OCI-LY3 (cell line): Measurements from ENCODE around the gene LRRC57.

Experiments
- H2AFZ ChIP-seq: fragments of 200-600, 300-600 bp; shearing (Covaris generic); 2 replicates; pipeline ENCODE4 v1.6.0; 2014; ENCODE audit warnings: antibody characterized with exemption, low read depth, low read length
- H3K27ac ChIP-seq: fragments of 200-600, 300-600 bp; sonication (generic); 2 replicates; pipeline ENCODE4 v1.5.1; 2014; ENCODE audit warnings: mild to moderate bottlenecking, low read length, moderate library complexity, mixed read lengths
- H3K27me3 ChIP-seq: fragments of 200-600, 300-600 bp; sonication (generic); 2 replicates; pipeline ENCODE4 v1.6.1; 2014; ENCODE audit warnings: low read depth, low read length, mixed read lengths
- H3K36me3 ChIP-seq: fragments of 200-600, 300-600 bp; sonication (generic); replicated peaks from 2 replicates; pipeline ENCODE3; 2014; ENCODE audit warnings: low read depth, low read length, mixed read lengths
- H3K4me1 ChIP-seq: fragments of 300-600, 200-600 bp; sonication (generic); 2 replicates; pipeline ENCODE4 v1.6.1; 2014; ENCODE audit warnings: low read length, mixed read lengths
- H3K4me2 ChIP-seq: fragments of 200-600, 300-600 bp; sonication (generic); 2 replicates; pipeline ENCODE4 v1.6.1; 2014; ENCODE audit warnings: low read length, mixed read lengths
- H3K4me3 ChIP-seq: fragments of 300-600, 200-600 bp; sonication (generic); 2 replicates; pipeline ENCODE4 v1.5.1; 2014; ENCODE audit warnings: antibody characterized with exemption, mild to moderate bottlenecking, low read length, moderate library complexity
- H3K79me2 ChIP-seq: fragments of 300-600, 200-600 bp; shearing (Covaris generic); 2 replicates; pipeline ENCODE4 v1.6.1; 2014; ENCODE audit warnings: mild to moderate bottlenecking, low read length, mixed read lengths
- H3K9ac ChIP-seq: fragments of 300-600, 200-600 bp; shearing (Covaris generic); 2 replicates; pipeline ENCODE4 v1.6.0; 2014; ENCODE audit warnings: mild to moderate bottlenecking, low read length, moderate library complexity
- H3K9me3 ChIP-seq: fragments of 200-600, 300-600 bp; shearing (Covaris generic); 2 replicates; pipeline ENCODE4 v1.6.1; 2014; ENCODE audit warnings: low read length, mixed read lengths; ENCODE audit not compliant: insufficient read depth
- H4K20me1 ChIP-seq: fragments of 200-600, 300-600 bp; sonication (generic); 2 replicates; pipeline ENCODE4 v1.6.1; 2016; ENCODE audit warnings: low read length, mixed read lengths; ENCODE audit not compliant: insufficient read depth
- CTCF ChIP-seq: fragments of 200-600, 300-600 bp; sonication (generic); IDR thresholded peaks from 2 replicates; pipeline ENCODE4 v1.5.1; 2014; ENCODE audit warnings: antibody characterized with exemption, low read length, low read depth
- EZH2phosphoT487 ChIP-seq: fragments of 200-600 bp; shearing (Covaris generic); IDR thresholded peaks from 2 replicates; pipeline ENCODE4 v1.6.1; 2018; ENCODE audit warnings: antibody characterized with exemption, mixed run types, low read depth

The LRRC57 gene

GRCh38 chr15:42578984-42579537 is 30.5 kb upstream of the LRRC57 start:
- peaks cover 14% of the 10 kb centered on the region; the same call in 1 of the 2 replicates for H3K27me3 ChIP-seq
- H4K20me1 ChIP-seq, result no peaks in the 10 kb centered on the region
- H2AFZ ChIP-seq, result no peak overlapping the region
- H3K79me2 ChIP-seq, result 0 out of 2 replicates have a peak, but pooled peaks cover 3% of the 10 kb centered on the region
- no peaks in the 10 kb centered on the region for H3K36me3 ChIP-seq
- peaks cover 9% of the 10 kb centered on the region; the same call in 1 of the 2 replicates for H3K4me1 ChIP-seq
- no peak overlapping the region for H3K9ac ChIP-seq
- no peak overlapping the region for H3K4me3 ChIP-seq
- H3K4me2 ChIP-seq, result no peak overlapping the region
- H3K27ac ChIP-seq, result no peak overlapping the region
- TF ChIP-seq CTCF (no peak), EZH2phosphoT487 (no peak)
- H3K9me3 ChIP-seq, result no peaks in the 10 kb centered on the region

- H3K4me3 ChIP-seq, result no peak overlapping the region
- peaks cover 14% of the 10 kb centered on the region; the same call in 1 of the 2 replicates for H3K27me3 ChIP-seq
- H2AFZ ChIP-seq, result no peak overlapping the region
- TF ChIP-seq CTCF, result no peak
- no peak for TF ChIP-seq EZH2phosphoT487
- H3K9ac ChIP-seq, result no peak overlapping the region
- no peaks in the 10 kb centered on the region for H3K36me3 ChIP-seq
- no peak overlapping the region for H3K27ac ChIP-seq
- H3K9me3 ChIP-seq, result no peaks in the 10 kb centered on the region
- no peak overlapping the region for H3K4me2 ChIP-seq
- H4K20me1 ChIP-seq, result no peaks in the 10 kb centered on the region
- H3K79me2 ChIP-seq, result 0 out of 2 replicates have a peak, but pooled peaks cover 3% of the 10 kb centered on the region
- peaks cover 9% of the 10 kb centered on the region; the same call in 1 of the 2 replicates for H3K4me1 ChIP-seq
Observed at GRCh38 chr15:42577514-42578031, 29.0 kb upstream of the LRRC57 start.

GRCh38 chr15:42576776-42577175 is 28.2 kb upstream of the LRRC57 start:
- Histone ChIP-seq H4K20me1 (no peaks in the 10 kb centered on the region), H3K9ac (no peak overlapping the region), H2AFZ (no peak overlapping the region), H3K79me2 (0 out of 2 replicates have a peak, but pooled peaks cover 3% of the 10 kb centered on the region), H3K27me3 (peaks cover 14% of the 10 kb centered on the region; the same call in 1 of the 2 replicates), H3K27ac (no peak overlapping the region), H3K9me3 (no peaks in the 10 kb centered on the region), H3K4me3 (no peak overlapping the region), H3K36me3 (no peaks in the 10 kb centered on the region), H3K4me1 (peaks cover 8% of the 10 kb centered on the region; the same call in 1 of the 2 replicates), H3K4me2 (peak overlapping the region; percentile 83)
- no peak for TF ChIP-seq EZH2phosphoT487
- no peak for TF ChIP-seq CTCF

- no peak overlapping the region for H3K27ac ChIP-seq
Observed at GRCh38 chr15:42576040-42576594, 27.5 kb upstream of the LRRC57 start.

More at GRCh38 chr15:42576040-42576594, 27.5 kb upstream of the LRRC57 start:
- no peaks in the 10 kb centered on the region for H4K20me1 ChIP-seq
- peaks cover 14% of the 10 kb centered on the region; the same call in 1 of the 2 replicates for H3K27me3 ChIP-seq
- H3K9me3 ChIP-seq, result no peaks in the 10 kb centered on the region
- no peaks in the 10 kb centered on the region for H3K36me3 ChIP-seq
- TF ChIP-seq EZH2phosphoT487 (no peak), CTCF (no peak)
- peak overlapping the region; percentile 47; the same call in 1 of the 2 replicates for H2AFZ ChIP-seq
- peak overlapping the region; percentile 47; the same call in 1 of the 2 replicates for H3K9ac ChIP-seq
- peaks cover 7% of the 10 kb centered on the region; the same call in 1 of the 2 replicates for H3K4me1 ChIP-seq
- H3K79me2 ChIP-seq, result 0 out of 2 replicates have a peak, but pooled peaks cover 3% of the 10 kb centered on the region
- H3K4me3 ChIP-seq, result peak overlapping the region; percentile 77
- peak overlapping the region; percentile 83 for H3K4me2 ChIP-seq
